Measurements from ENCODE around the gene COMT.

DNA sequence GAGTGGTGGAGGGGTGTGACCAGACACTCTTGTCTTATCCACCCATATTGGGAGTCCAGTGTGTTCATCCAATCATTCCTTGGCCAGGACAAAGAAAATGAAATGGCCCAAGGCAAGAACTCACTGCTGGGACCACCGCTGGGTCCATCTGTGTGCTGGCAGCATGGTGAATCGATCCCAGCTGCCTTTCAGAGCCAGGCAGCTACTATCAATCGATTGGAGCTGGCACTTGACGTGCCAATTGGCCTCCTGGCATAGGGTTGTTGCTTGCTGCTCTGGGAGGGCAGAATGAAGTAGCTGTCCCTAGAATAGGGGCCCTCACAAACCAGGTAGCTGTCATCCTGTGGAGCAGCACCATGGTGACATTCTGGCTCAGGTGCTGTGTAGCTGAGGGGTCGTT lies 76.4 kb downstream of the COMT start:
- TF ChIP-seq POLR2AphosphoS5 (IDR thresholded peaks at IDR 0.05; ENCODE audit: low read depth, low read length) = no peak
- no peak for TF ChIP-seq EZH2phosphoT487 (IDR thresholded peaks at IDR 0.05; ENCODE audit: borderline replicate concordance)
- TF ChIP-seq, protein P1, sequence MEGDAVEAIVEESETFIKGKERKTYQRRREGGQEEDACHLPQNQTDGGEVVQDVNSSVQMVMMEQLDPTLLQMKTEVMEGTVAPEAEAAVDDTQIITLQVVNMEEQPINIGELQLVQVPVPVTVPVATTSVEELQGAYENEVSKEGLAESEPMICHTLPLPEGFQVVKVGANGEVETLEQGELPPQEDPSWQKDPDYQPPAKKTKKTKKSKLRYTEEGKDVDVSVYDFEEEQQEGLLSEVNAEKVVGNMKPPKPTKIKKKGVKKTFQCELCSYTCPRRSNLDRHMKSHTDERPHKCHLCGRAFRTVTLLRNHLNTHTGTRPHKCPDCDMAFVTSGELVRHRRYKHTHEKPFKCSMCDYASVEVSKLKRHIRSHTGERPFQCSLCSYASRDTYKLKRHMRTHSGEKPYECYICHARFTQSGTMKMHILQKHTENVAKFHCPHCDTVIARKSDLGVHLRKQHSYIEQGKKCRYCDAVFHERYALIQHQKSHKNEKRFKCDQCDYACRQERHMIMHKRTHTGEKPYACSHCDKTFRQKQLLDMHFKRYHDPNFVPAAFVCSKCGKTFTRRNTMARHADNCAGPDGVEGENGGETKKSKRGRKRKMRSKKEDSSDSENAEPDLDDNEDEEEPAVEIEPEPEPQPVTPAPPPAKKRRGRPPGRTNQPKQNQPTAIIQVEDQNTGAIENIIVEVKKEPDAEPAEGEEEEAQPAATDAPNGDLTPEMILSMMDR (IDR thresholded peaks at IDR 0.05 in 2 of 3, conservative IDR thresholded peaks at IDR 0.05 in 1 of 3; ENCODE audit: borderline replicate concordance in 1 of 3, insufficient read depth in 1 of 3, low read depth in 2 of 3, low read length in 2 of 3) = no peak
- no peak for TF ChIP-seq POLR2A (IDR thresholded peaks at IDR 0.05; ENCODE audit: borderline replicate concordance, extremely low read depth, insufficient read depth, insufficient read length)
- TF ChIP-seq SRF (IDR thresholded peaks at IDR 0.05; ENCODE audit: low read depth) = no peak
- no peak for TF ChIP-seq ZNF274 (IDR thresholded peaks at IDR 0.05; ENCODE audit: low read depth, low read length)
- no peak for TF ChIP-seq CEBPB (IDR thresholded peaks at IDR 0.05; ENCODE audit: low read depth)
- no peak for TF ChIP-seq EZH2 (IDR thresholded peaks at IDR 0.05)
- TF ChIP-seq, protein P2, sequence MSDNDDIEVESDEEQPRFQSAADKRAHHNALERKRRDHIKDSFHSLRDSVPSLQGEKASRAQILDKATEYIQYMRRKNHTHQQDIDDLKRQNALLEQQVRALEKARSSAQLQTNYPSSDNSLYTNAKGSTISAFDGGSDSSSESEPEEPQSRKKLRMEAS (IDR thresholded peaks at IDR 0.05) = no peak
- TF ChIP-seq RAD21 (IDR thresholded peaks at IDR 0.05; ENCODE audit: low read depth) = no peak
- TF ChIP-seq, protein P3, sequence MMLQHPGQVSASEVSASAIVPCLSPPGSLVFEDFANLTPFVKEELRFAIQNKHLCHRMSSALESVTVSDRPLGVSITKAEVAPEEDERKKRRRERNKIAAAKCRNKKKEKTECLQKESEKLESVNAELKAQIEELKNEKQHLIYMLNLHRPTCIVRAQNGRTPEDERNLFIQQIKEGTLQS (IDR thresholded peaks at IDR 0.05) = no peak
